ENCODE results near the gene WDR91.
"Not testable (repeated sequence)": the region's sequence is repeated elsewhere in the genome, so short reads cannot be mapped to it uniquely, and the experiment has no call there.

The WDR91 gene

GRCh38 chr7:135233570-135233969 lies 22.2 kb upstream of the WDR91 start, which contains the start of gene STRA8:
TSS of gene STRA8 (plus strand) at chr7:135233838. CDS start at chr7:135240525, 6,687 bp downstream.
- no peak for DNase-seq

DNA sequence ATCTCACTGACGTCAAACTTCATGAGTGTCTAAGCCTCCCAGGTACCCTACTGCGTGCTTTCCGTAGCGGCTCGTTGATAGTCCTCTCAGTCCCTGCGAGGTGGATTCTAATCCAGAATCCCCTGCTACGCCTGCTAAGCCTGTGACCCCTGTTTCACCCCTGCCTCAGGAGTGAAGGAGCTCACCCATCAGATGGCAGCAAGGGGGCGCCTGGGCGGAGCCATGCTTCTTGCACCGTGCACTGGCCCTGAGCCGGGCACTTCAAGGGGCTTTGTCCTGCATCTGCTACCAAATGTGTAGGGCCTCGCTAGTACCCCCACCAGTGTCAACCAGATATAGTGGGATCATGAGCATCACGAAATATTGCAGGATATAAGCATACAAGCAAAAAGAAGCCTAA lies 21.4 kb upstream of the WDR91 start:
- DNase-seq, result no peak

- no peak for DNase-seq
Measured at GRCh38 chr7:135232087-135232486, 20.8 kb upstream of the WDR91 start.

GRCh38 chr7:135231686-135232085 lies 20.4 kb upstream of the WDR91 start:
- no peak for DNase-seq

DNA sequence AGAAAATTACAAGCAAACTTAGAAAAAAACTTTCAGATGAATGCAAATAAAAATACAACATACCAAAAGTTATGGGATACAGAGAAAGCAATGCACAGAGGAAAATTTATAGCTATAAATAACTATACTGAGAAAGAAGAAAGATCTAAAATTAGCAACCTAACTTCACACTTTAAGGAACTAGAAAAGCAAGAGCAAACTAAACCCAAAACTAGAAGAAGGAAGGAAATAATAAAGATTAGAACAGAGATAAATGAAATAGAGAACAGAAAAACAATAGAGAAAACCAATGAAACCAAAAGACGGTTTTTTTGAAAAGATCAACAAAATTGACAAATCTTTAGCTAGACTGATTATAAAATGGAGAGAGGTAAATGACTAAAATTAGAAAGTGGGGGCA lies 12.7 kb upstream of the WDR91 start:
- no peak for DNase-seq

- DNase-seq, result no peak
Measured at GRCh38 chr7:135217645-135218509, 6.6 kb upstream of the WDR91 start.

DNA sequence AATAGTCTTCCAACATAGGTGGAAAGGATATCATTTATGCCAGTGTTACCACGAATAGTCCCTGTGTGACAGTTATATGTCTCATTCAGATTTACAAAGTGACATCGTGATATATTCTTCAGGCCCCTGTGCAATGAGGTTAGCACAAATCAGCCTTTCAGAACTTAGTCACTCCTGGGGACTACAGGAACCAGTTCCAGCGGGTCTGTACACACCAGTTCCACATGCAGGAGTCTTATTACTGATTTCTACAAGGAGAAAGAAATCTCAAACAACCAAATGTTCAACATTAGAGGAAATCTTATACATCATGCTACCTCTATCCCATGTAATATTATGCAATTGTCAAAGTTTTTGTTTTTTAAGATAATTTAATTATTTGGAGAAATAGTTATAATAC lies 4.4 kb upstream of the WDR91 start:
- DNase-seq, result no peak

GRCh38 chr7:135215180-135215579 lies 3.9 kb upstream of the WDR91 start:
- no peak for DNase-seq

GRCh38 chr7:135213831-135214230 lies 2.5 kb upstream of the WDR91 start:
- DNase-seq, result no peak

DNA sequence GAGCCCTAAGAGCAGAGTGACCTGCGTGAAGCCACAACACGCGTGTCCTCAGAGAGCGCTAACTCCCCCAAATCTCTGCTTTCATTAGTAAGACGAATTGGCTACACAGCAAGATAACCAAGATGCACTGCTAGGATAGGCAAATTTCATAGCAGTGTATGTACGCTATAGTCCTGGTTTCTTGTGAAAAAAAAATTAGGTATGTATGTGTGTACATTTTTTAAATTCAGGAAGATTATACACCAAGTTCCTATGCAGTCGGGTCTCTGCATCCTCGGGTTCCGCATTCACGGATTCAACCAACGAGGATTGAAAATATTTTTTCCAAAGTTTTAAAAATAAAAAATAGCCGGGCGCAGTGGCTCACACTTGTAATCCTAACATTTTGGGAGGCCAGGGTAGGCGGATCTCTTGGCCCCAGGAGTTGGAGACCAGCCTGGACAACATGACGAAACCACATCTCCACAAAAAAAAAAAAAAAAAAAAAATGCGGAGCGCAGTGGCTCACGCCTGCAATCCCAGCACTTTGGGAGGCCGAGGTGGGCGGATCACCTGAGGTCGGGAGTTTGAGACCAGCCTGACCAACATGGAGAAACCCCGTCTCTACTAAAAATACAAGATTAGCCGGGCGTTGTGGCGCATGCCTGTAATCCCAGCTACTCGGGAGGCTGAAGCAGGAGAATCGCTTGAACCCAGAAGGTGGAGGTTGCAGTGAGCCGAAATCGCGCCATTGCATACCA lies 790 bp upstream of the WDR91 start:
- not testable (repeated sequence) for DNase-seq

- no peak for DNase-seq
Measured at GRCh38 chr7:135210888-135211178, 493 bp downstream of the WDR91 start.

- DNase-seq, result no peak
Measured at GRCh38 chr7:135209225-135209834, 2.0 kb downstream of the WDR91 start.

DNA sequence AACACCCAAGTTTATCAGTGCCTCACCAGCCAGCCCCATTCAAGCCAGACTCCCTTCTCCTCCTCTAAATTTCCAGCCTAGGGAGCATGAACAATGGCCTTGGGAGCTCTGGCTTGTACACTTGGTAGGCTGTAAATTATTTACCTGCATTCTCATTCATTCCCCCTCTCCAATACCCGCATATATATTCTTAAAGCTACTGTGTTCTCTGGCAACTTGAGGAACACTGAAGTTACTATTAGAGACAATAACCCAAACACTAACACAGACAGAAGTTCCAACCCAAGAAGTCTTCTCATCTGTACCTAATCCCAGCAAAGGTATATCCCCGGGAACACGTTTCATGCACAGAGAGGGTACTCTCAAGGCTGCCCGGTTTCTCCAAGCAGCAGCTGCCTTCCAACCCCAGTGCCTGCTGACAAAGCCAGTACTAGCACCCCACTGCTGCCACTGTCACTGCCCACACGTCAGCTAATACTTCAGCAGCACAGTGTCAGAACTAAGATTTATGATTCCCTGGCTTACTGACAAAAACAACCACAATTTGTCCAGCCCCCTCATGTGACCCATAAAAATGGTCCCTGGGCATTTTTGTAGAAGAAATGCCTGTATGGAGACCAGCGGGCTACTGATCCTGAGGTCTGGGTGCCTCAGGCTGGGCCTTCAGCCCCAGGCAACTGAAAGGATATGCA lies 3.1 kb downstream of the WDR91 start:
- DNase-seq, result no peak

DNA sequence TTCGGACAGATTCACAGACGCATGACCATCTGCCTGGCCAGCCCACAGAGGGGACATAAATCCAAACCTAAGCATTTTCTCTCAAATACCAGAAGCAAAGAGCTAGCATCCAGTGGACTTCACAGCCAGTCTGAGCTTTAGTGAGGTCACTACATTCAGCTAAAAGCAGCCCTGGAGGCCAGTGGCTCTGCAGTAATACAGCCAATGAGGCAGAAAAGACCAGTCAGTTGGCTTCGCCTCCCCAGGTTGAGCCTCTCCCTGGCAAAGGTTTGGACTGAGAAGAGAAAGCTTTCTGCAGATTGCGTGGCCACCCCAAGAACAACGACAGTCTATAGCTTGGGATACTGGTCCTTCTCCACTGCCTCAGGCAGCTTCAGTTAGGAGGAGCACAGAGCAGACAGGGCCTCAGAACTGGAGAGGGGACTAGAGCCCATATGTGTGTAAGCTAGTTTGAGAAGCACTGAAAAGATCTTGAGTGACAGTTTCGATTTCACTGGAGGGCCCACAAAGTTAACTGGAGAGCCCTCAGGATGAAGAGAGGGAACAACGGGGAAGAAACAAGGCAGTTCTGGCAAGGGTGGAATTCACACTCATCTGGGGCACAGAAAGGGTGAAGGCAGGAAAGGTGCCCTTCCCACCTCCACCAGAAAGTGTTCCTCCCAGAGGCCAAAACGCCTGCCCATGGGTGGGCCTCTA lies 3.8 kb downstream of the WDR91 start:
- no peak for DNase-seq

- no peak for DNase-seq
Measured at GRCh38 chr7:135206941-135207391, 4.4 kb downstream of the WDR91 start.

DNA sequence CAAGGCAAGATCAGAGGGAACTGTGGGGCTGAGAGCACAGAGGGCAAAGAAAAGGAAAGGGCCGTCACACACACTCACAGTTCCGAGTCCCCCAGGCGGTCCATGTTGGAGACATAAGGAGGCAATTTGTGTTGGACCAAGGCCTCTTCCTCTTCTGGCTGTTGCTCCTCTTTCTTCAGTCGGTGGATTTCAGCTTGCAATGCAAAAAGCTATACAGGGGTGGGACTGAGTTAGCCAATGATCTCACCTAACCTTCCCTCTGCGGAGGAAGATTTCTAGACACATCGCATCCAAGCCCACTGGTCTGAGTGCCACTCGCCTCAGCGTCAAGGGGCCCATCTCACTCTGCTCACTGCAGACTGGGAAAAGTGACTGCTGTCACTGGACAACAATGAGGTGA lies 5.5 kb downstream of the WDR91 start:
- DNase-seq, result no peak

GRCh38 chr7:135204876-135205275 lies 6.5 kb downstream of the WDR91 start:
- DNase-seq, result no peak

DNA sequence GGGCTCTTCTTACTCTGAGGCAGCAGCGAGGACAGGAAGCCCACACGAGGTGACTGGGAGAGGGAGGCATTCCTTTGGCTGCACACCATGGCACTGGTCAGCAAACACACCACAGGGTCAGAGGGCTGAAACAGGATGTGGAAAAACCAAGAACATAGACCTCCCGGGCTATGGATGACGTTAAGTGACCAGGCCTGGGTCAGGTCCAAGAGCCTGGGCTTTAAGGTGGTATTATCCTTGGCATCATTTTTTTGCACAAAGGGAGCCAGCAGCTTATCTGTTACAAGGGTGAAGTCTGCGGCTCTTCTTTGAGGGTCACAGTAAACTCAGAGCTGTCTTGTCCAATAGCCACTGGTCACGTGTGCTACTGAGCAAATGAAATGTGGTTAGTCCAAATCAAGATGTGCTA lies 7.0 kb downstream of the WDR91 start:
- DNase-seq, result no peak

- no peak for DNase-seq
Measured at GRCh38 chr7:135201350-135201749, 10.0 kb downstream of the WDR91 start.

DNA sequence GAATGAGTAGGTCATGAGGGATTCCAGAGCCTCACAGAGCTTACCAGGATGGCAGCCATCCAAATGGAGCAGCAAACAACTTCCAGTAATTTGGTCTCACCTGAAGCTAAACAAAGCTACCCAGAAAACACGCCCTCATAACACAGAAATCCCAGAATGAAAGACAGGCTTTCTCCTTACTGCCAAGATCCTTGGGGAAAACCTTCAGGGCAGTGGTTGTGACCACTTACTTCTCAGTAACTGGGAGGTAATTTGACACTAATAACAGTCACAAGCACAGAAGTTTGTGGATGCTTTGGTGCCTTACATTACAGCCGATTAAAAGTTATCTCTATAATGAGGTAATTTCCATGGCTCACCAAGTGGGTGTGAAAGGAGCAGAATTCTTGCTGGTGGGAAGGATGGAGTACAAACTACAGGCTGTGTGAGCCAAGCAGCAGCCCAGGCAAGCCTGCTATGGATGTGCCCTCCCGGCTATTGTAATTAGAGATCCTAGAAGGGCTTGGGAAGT lies 10.4 kb downstream of the WDR91 start:
- no peak for DNase-seq

- DNase-seq, result no peak
Measured at GRCh38 chr7:135199439-135199838, 11.9 kb downstream of the WDR91 start.

DNA sequence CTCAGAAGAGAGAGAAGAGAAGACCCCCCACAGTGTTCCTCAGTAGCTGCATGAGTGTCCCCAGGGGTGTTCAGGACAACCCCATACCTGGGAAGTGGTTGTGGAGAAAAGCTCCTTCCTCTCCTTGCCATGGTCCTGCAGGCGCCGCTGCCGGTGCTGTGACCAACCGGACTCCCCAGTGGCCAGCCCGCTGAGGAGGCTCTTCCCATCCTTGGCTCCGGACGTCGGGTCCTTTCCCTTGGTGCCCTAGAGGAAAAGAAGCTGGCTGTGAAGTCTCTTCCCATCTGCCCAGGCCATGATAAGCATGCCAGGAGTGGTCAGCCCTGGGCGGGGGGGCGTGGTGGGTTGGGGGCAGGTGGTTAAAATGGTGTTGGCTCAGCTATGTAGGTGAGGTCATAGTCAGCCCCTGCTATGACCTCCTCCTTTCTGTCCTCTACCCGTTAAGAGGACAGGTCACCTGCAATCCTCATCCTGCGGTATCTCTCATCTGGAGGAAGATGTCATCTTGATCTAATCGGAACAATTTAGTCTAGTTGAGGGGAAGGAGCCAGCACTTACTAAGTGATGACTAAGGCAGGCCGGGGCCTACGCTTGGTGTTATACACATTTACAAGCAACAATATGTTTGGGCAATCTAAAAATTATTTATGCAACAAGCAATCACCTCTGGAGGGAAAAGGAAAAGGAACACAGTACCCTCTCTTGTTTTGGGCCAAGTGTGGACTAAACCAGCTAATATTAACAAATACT lies 13.2 kb downstream of the WDR91 start:
- DNase-seq, result no peak
